Brain microvascular endothelial cell (primary cell): ENCODE data around the gene PTTG1IP.

Experiments used
- DNase-seq: peaks from one replicate; pipeline ENCODE4 v3.0.0-alpha.2; 2020
- H3K27ac ChIP-seq: fragments of 250-450 bp; sonication (Bioruptor Pico); 2 replicates; pipeline ENCODE4 v1.5.1; 2020; ENCODE audit warnings: mild to moderate bottlenecking, moderate library complexity
- H3K27me3 ChIP-seq: fragments of 250-450 bp; sonication (Bioruptor Pico); replicated peaks from 2 replicates; pipeline ENCODE4 v1.5.1; 2020; ENCODE audit warnings: mild to moderate bottlenecking
- H3K36me3 ChIP-seq: fragments of 250-450 bp; sonication (Bioruptor Pico); replicated peaks from 2 replicates; pipeline ENCODE4 v1.5.1; 2020; ENCODE audit warnings: mild to moderate bottlenecking
- H3K4me3 ChIP-seq: 2 replicates; pipeline ENCODE4 v1.5.1; 2011; ENCODE audit warnings: low read depth, mild to moderate bottlenecking, control low read depth, low read length, moderate library complexity
- in situ Hi-C: cut with HindIII; loops from 2 replicates; pipeline ENCODE4 v1.10.0; 2017; ENCODE audit warnings: low sequenced_read_pairs, low pct_ligation_motif_present
- TF ChIP-seq, protein P1 (sequence below): IDR thresholded peaks from 2 replicates; pipeline ENCODE4 v1.5.1; 2011; ENCODE audit warnings: low read depth, mild to moderate bottlenecking, moderate library complexity, low read length, control low read depth, inconsistent platforms; ENCODE audit errors: missing control alignments

The PTTG1IP gene

DNA sequence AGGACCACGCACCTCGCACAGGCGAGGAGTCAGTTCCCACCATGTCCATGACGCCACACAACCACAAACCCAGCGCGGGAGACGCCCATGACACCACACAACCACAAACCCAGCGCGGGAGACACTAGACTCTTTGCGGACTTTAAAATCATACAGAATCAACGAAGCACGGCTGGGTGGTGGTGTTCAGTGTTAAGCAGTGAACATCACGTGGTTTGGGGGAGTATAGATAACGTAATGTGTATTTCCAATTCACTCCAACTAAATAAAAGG, 19.2 kb downstream of the PTTG1IP start:
- no peaks in the 10 kb centered on the region for H3K27me3 ChIP-seq
- peaks cover 46% of the 10 kb centered on the region for H3K36me3 ChIP-seq
- TF ChIP-seq, protein P1, sequence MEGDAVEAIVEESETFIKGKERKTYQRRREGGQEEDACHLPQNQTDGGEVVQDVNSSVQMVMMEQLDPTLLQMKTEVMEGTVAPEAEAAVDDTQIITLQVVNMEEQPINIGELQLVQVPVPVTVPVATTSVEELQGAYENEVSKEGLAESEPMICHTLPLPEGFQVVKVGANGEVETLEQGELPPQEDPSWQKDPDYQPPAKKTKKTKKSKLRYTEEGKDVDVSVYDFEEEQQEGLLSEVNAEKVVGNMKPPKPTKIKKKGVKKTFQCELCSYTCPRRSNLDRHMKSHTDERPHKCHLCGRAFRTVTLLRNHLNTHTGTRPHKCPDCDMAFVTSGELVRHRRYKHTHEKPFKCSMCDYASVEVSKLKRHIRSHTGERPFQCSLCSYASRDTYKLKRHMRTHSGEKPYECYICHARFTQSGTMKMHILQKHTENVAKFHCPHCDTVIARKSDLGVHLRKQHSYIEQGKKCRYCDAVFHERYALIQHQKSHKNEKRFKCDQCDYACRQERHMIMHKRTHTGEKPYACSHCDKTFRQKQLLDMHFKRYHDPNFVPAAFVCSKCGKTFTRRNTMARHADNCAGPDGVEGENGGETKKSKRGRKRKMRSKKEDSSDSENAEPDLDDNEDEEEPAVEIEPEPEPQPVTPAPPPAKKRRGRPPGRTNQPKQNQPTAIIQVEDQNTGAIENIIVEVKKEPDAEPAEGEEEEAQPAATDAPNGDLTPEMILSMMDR, result no peak
- H3K4me3 ChIP-seq, result no peak overlapping the region
- no peak for DNase-seq
- H3K27ac ChIP-seq, result no peak overlapping the region
- in situ Hi-C loops, result loop anchor here (10.0 kb wide), 1 partner anchor 50 kb away; the partner anchor contains the start of gene UBE2G2

DNA sequence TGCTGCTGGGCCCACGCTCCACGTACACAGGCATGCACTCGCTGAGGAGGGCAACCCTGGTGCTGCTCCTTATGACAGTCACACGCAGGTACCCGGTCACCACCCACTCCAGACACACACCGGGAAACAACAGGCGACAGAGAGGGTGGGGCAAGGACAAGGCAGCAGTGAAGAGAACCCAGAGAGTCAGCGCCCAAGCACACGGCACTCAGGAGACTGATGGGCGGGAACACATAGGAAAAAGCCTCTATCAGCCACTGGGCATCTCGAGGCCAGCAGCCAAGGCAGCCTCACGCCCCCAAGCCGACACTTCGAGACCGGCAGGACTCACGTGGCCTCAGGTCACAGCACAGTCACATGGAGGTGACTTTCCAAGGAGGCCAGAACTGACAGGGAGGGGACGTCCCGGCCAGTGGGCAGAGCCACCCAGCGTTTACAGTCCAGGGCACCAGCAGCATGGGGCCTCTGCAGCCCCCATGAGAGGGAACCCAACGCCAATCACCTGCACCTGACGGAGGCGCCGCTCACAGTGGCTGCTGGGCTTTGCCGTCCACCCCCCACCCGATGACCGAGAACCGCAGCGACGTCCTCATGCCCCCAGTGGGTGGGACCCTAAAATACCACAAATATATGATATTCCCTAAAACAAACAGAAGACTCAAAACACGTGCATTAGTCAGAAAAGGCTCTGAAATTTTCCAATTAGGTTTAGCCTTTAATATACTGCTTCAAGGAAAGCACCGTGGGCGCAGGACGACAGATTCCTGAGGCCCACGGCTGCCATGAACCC, 19.7 kb downstream of the PTTG1IP start:
- DNase-seq, result no peak
- no peaks in the 10 kb centered on the region for H3K27me3 ChIP-seq
- TF ChIP-seq, protein P1, result no peak
- no peak overlapping the region for H3K4me3 ChIP-seq
- no peak overlapping the region for H3K27ac ChIP-seq
- in situ Hi-C loops, result loop anchor here (10.0 kb wide), 1 partner anchor 49 kb away; the partner anchor contains the start of gene UBE2G2
- peaks cover 50% of the 10 kb centered on the region for H3K36me3 ChIP-seq

DNA sequence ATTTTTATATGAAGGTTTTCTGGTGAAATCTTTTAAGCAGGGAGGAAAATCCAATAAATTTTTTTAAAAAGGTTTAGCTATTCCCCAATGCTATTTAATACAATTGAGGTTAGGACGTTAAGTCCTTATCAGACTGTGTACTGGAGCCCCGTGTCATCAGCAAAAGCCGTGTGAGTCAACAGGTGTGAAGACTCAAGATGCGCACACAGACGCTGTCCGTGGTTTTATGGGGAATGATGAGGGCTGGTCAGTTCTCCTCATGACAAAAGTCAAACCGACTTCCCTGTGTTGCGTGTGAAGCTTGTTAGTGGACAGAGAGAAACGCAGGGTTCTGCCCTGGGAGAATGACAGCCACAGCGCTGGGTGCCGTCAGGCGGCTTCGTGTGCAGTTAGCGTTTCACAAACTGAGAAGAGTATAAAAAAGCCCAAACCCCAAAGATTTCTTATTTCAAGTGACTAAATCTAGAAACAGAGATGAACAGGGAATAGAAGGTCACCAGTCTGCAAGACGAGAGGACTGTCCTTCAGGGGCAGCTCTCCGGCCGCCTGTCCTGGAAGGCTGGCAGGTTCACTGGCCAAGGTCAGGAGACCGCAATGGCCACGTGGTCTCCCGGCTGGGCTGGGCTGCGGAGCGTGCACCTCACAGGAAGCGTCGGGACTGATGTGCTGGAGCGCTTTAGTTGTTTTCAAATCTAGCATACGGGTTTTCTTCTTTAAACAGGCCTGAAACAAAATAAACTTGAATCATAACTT, 22.4 kb downstream of the PTTG1IP start:
- no peaks in the 10 kb centered on the region for H3K27me3 ChIP-seq
- in situ Hi-C loops, result loop anchor here (10.0 kb wide), 1 partner anchor 46 kb away; the partner anchor contains the start of gene UBE2G2
- DNase-seq, result no peak
- TF ChIP-seq, protein P1, result no peak
- H3K36me3 ChIP-seq, result peaks cover 47% of the 10 kb centered on the region
- H3K4me3 ChIP-seq, result no peak overlapping the region
- no peak overlapping the region for H3K27ac ChIP-seq

DNA sequence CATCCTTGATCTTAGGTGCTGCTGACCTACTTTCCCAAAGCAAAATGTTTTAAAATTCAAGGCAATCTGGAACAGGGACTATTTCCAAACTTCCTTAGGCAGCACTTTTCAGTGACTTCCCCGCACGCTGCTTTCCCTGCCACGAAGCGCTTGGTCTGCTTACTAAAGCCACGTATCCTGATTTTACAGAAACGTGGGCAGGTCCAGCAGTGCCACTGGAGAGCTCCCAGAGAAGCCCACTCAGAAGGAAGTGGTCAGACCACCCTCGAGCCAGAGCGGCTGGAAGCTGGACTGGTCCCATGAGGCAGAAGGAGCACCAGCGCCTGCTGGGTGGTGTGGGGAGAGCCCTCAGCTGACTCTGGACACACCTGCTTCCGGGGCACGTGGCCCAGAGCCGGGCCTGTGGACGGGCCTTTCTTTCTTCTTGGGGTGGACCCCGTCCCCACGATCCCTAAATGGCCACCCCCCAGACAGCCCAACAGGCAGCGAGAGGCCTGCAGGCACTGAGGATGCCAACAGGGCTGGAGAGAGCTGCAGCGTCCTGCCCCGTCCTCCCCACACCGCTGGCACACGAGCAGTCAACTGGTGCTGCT, 23.2 kb downstream of the PTTG1IP start:
- no peak overlapping the region for H3K27ac ChIP-seq
- H3K27me3 ChIP-seq, result no peaks in the 10 kb centered on the region
- TF ChIP-seq, protein P1, result no peak
- H3K4me3 ChIP-seq, result no peak overlapping the region
- in situ Hi-C loops, result loop anchor here (10.0 kb wide), 1 partner anchor 46 kb away; the partner anchor contains the start of gene UBE2G2
- H3K36me3 ChIP-seq, result peaks cover 40% of the 10 kb centered on the region
- no peak for DNase-seq

DNA sequence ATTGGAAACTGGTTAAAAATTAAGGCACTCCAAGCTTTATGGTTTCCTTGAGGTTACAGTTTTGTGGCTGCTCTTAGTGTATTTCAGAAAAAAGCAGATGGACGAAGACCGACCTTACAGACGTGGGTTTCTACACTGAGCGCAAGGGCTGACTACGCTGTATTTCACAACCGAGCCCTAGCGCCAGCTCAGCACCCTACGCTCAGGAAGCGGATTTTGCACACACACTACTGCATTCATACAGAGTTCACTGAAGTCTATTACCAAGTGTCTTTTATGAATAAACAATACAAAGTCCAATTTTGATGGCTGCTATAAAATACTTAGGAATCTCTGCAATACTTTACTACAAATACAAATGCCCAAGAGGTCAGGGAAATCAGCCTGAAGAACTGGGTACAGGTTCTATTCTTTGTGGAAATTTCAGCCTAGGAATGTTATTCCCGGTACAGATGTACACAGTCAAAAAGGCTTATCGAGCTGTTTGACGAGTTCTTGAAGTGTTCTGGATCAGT, 23.8 kb downstream of the PTTG1IP start:
- TF ChIP-seq, protein P1, result no peak
- peaks cover 34% of the 10 kb centered on the region for H3K36me3 ChIP-seq
- H3K4me3 ChIP-seq, result no peak overlapping the region
- DNase-seq, result no peak
- H3K27me3 ChIP-seq, result peaks cover under 1% of the 10 kb centered on the region
- in situ Hi-C loops, result loop anchor here (10.0 kb wide), 1 partner anchor 45 kb away; the partner anchor contains the start of gene UBE2G2
- H3K27ac ChIP-seq, result no peak overlapping the region
